Activated naive CD8-positive, alpha-beta T cell treated with anti-CD3 and anti-CD28 coated beads, Interleukin-2, amount 10 ng/mL, durations not matched to agents 7 days and 5 days (primary cell): ENCODE measurements around the gene ATG10. TPM values are rescaled to one million over a fixed set of nuclear protein-coding genes. Genes with fewer than 3 reads are reported as not detected.

Experiments
- ATAC-seq: fragments of 150-1000 bp; cut with Tn5 transposase; one replicate; pipeline ENCODE4 v1.10.0; 2021; ENCODE audit warnings: low read depth, moderate library complexity
- POLR2A ChIA-PET: fragments of 350-600 bp; sonication (Branson Sonifier 250); formaldehyde crosslinking; loops from one replicate; lab custom pipeline; 2021; ENCODE audit warnings: antibody characterized with exemption; lab: Charles Lee
- DNase-seq: peaks from one replicate; pipeline ENCODE4 v3.0.0; 2021
- H3K27ac Mint-ChIP-seq: one replicate; pipeline ENCODE4 v1.8.0; 2022; ENCODE audit warnings: mild to moderate bottlenecking, mixed read lengths
- H3K27me3 Mint-ChIP-seq: one replicate; pipeline ENCODE4 v1.8.0; 2022; ENCODE audit warnings: mild to moderate bottlenecking, moderate library complexity, mixed read lengths
- H3K36me3 Mint-ChIP-seq: one replicate; pipeline ENCODE4 v1.8.0; 2021; ENCODE audit warnings: mild to moderate bottlenecking, mixed read lengths
- H3K4me1 Mint-ChIP-seq: one replicate; pipeline ENCODE4 v1.8.0; 2021; ENCODE audit warnings: mixed read lengths
- H3K4me3 Mint-ChIP-seq: one replicate; pipeline ENCODE4 v1.8.0; 2022; ENCODE audit warnings: mild to moderate bottlenecking, moderate library complexity, mixed read lengths
- H3K9me3 Mint-ChIP-seq: one replicate; pipeline ENCODE4 v1.8.0; 2021; ENCODE audit warnings: mixed read lengths
- total RNA-seq, 2 experiments: library from RNA; stranded (reverse); gene quantifications; one replicate each; pipeline ENCODE4 v1.2.3, GENCODE V29; 2021

Gene ATG10
- total RNA-seq, 2 experiments from 2014 or later = 11.5 to 12.4 TPM

DNA sequence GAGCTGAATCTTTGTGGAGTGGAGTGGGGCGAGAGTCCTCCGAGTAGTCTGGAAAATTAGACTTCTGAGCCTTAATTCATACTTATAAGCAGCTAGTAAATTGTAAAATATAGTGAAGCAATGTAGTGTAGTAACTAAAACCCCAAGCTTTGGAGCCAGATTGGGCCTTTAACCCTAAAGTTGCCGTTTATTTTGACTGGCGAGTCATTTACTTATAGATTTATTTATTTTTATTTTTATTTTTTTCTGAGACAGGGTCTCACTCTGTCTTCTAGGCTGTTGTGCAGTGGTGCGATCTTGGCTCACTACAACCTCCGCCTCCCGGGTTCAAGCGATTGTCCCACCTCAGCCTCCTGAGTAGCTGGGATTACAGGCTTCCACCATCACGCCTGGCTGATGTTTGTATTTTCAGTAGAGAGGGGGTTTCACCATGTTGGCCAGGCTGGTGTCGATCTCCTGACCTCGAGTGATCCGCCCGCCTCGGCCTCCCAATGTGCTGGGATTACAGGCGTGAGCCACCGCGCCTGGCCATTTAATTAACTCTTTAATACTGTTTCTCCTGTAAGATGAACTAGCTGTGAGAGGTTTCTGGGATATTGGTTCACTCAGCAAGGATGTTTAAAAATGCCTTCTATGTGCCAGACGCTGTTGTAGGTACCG lies 307.0 kb downstream of the ATG10 start:
- ATAC-seq = no peak
- Mint-ChIP-seq H3K4me3 (peak overlapping the region; percentile 88), H3K4me1 (peaks cover 31% of the 10 kb centered on the region), H3K27me3 (no peaks in the 10 kb centered on the region), H3K9me3 (no peaks in the 10 kb centered on the region), H3K36me3 (peaks cover 21% of the 10 kb centered on the region), H3K27ac (peak overlapping the region; percentile 96)
- POLR2A ChIA-PET = interaction anchor here (0.7 to 2.5 kb wide), 10 partner anchors 9 to 977 kb away, joined by 3 to 13 read pairs (median 4); partner anchors contain the start of genes ATG10, SSBP2 and XRCC4
- DNase-seq = no peak

GRCh38 chr5:82283893-82284292 lies 312.1 kb downstream of the ATG10 start:
- peaks cover 3% of the 10 kb centered on the region for H3K36me3 Mint-ChIP-seq
- DNase-seq = no peak
- POLR2A ChIA-PET = no interaction called here

GRCh38 chr5:82285206-82285605 lies 313.4 kb downstream of the ATG10 start:
- Mint-ChIP-seq H3K9me3 (no peaks in the 10 kb centered on the region), H3K27me3 (no peaks in the 10 kb centered on the region), H3K27ac (no peak overlapping the region), H3K4me1 (peaks cover 10% of the 10 kb centered on the region), H3K4me3 (no peak overlapping the region), H3K36me3 (no peaks in the 10 kb centered on the region)
- POLR2A ChIA-PET = no interaction called here
- DNase-seq (no peak), ATAC-seq (no peak)

More at GRCh38 chr5:82283893-82284292, 312.1 kb downstream of the ATG10 start:
- no peaks in the 10 kb centered on the region for H3K9me3 Mint-ChIP-seq
- no peak overlapping the region for H3K4me3 Mint-ChIP-seq
- ATAC-seq = no peak
- no peak overlapping the region for H3K27ac Mint-ChIP-seq
- H3K27me3 Mint-ChIP-seq = no peaks in the 10 kb centered on the region
- H3K4me1 Mint-ChIP-seq = peaks cover 21% of the 10 kb centered on the region

DNA sequence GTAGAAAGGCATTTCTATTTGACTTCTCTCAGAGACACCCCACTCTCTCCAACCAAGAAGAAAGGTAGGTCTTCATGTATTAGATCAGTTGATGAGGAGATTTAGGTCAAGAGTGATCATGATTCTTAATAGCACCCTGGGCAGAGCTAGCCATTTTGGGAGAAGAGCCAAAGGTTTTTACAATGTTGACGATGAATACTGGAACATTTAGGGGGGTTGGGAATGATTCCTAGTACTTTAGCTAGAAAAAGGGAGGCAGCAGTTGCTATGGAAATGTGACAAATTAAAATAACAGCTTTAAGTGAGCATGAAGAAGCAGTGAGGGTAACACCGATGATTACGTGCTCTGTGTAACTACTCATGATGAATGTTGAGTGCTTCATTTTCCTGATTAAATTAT lies 315.8 kb downstream of the ATG10 start:
- Mint-ChIP-seq H3K9me3 (no peaks in the 10 kb centered on the region), H3K4me1 (peaks cover 3% of the 10 kb centered on the region), H3K36me3 (no peaks in the 10 kb centered on the region), H3K27me3 (no peaks in the 10 kb centered on the region), H3K4me3 (no peak overlapping the region), H3K27ac (no peak overlapping the region)
- POLR2A ChIA-PET = interaction anchor here (0.7 to 1.6 kb wide), 2 partner anchors 9 to 58 kb away, joined by 3 read pairs; partner anchors contain the start of gene RPS23
- no peak for ATAC-seq
- no peak for DNase-seq

DNA sequence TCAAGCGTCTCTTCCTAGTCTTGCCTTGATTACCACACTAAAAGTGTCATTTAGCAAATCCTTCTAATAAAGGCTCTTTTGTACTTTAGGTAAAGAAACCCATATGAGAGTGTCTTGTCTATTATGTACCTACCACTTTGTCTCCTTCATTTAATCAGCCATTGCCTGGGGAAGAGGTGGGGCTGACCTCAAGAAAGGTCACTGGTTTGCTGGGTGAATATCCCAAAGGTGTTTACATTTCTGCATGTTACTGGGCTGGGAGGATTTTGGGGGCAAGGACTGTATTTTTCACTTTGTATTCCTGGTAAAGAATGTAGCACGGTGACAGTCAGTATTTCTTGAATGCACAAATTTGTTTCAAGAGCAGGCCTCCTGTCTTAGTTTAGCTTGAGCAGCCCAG lies 318.2 kb downstream of the ATG10 start:
- no peaks in the 10 kb centered on the region for H3K36me3 Mint-ChIP-seq

GRCh38 chr5:82290908-82291307 lies 319.1 kb downstream of the ATG10 start:
- no peaks in the 10 kb centered on the region for H3K9me3 Mint-ChIP-seq
- POLR2A ChIA-PET = no interaction called here

More for the DNA sequence above, 318.2 kb downstream of the ATG10 start:
- no peaks in the 10 kb centered on the region for H3K9me3 Mint-ChIP-seq
- H3K4me1 Mint-ChIP-seq = peaks cover 2% of the 10 kb centered on the region
- H3K27ac Mint-ChIP-seq = no peak overlapping the region
- H3K4me3 Mint-ChIP-seq = no peak overlapping the region
- POLR2A ChIA-PET = no interaction called here
- DNase-seq (no peak), ATAC-seq (no peak)
- H3K27me3 Mint-ChIP-seq = no peaks in the 10 kb centered on the region

GRCh38 chr5:82291420-82291819 lies 319.6 kb downstream of the ATG10 start:
- ATAC-seq (no peak), DNase-seq (no peak)
- H3K36me3 Mint-ChIP-seq = no peaks in the 10 kb centered on the region
- H3K27me3 Mint-ChIP-seq = no peaks in the 10 kb centered on the region
- no peaks in the 10 kb centered on the region for H3K9me3 Mint-ChIP-seq
- POLR2A ChIA-PET = no interaction called here
- no peak overlapping the region for H3K4me3 Mint-ChIP-seq
- H3K4me1 Mint-ChIP-seq = no peaks in the 10 kb centered on the region
- no peak overlapping the region for H3K27ac Mint-ChIP-seq

More at GRCh38 chr5:82290908-82291307, 319.1 kb downstream of the ATG10 start:
- ATAC-seq (no peak), DNase-seq (no peak)
- H3K36me3 Mint-ChIP-seq = no peaks in the 10 kb centered on the region
- H3K27me3 Mint-ChIP-seq = no peaks in the 10 kb centered on the region
- no peak overlapping the region for H3K4me3 Mint-ChIP-seq
- H3K27ac Mint-ChIP-seq = no peak overlapping the region
- no peaks in the 10 kb centered on the region for H3K4me1 Mint-ChIP-seq

DNA sequence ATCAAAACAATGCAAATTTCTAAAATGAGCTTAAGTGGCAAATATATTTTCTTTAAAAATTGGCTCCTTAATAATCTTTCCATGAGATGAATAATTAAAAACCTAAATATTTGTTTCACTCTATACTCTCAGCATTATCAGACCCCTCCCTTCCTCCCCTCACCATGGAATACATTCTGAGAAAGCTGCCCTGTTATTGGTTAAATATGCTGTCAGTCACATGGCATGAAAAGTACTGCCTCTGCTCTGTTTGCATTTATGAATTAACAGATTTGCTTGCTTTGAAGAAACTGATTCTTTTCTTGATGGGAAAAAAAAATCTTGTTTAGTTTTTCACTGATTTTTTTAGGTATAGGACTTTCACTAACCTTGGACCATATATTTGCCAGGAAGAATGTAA lies 323.3 kb downstream of the ATG10 start:
- Mint-ChIP-seq H3K9me3 (no peaks in the 10 kb centered on the region), H3K27ac (no peak overlapping the region), H3K27me3 (no peaks in the 10 kb centered on the region), H3K4me3 (no peak overlapping the region), H3K36me3 (peaks cover 2% of the 10 kb centered on the region), H3K4me1 (no peaks in the 10 kb centered on the region)
- POLR2A ChIA-PET = interaction anchor here (1.2 kb wide), 1 partner anchor 9 kb away, joined by 3 read pairs; no protein-coding TSS in a partner anchor
- ATAC-seq (no peak), DNase-seq (no peak)

GRCh38 chr5:82295959-82296531 lies 324.2 kb downstream of the ATG10 start:
- POLR2A ChIA-PET = no interaction called here
- Mint-ChIP-seq H3K4me3 (no peak overlapping the region), H3K9me3 (no peaks in the 10 kb centered on the region), H3K4me1 (no peaks in the 10 kb centered on the region), H3K27me3 (no peaks in the 10 kb centered on the region), H3K27ac (no peak overlapping the region), H3K36me3 (peaks cover 2% of the 10 kb centered on the region)
- ATAC-seq (no peak), DNase-seq (no peak)

DNA sequence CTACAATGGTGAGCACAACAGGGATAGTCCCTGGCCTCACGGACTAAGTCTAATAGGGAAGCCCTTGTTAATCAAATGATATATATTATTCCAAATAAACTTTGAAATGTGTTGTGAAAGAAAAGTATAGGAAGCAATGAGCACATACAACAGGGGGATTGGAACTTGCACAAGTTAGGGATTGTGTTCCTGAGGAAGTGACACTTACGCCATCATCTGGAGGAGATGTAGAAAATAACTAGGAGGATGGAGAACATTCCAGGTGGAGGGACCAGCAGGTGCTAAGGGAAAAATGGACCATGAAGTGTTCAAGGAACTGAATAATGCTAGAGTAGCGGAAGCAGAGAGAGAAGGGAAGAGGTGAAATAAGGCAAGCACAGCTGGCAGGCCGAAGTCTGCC lies 325.1 kb downstream of the ATG10 start:
- H3K4me3 Mint-ChIP-seq = no peak overlapping the region
- POLR2A ChIA-PET = no interaction called here
- no peaks in the 10 kb centered on the region for H3K4me1 Mint-ChIP-seq
- ATAC-seq (no peak), DNase-seq (no peak)
- H3K27me3 Mint-ChIP-seq = no peaks in the 10 kb centered on the region
- H3K27ac Mint-ChIP-seq = no peak overlapping the region
- H3K9me3 Mint-ChIP-seq = no peaks in the 10 kb centered on the region
- H3K36me3 Mint-ChIP-seq = peaks cover 2% of the 10 kb centered on the region

GRCh38 chr5:82297711-82298110 lies 325.9 kb downstream of the ATG10 start:
- no peak for DNase-seq
- Mint-ChIP-seq H3K9me3 (no peaks in the 10 kb centered on the region), H3K27ac (no peak overlapping the region), H3K27me3 (no peaks in the 10 kb centered on the region), H3K36me3 (peaks cover 2% of the 10 kb centered on the region), H3K4me3 (no peak overlapping the region), H3K4me1 (no peaks in the 10 kb centered on the region)
- POLR2A ChIA-PET = no interaction called here
- no peak for ATAC-seq

GRCh38 chr5:82298668-82299067 lies 326.8 kb downstream of the ATG10 start:
- Mint-ChIP-seq H3K4me1 (no peaks in the 10 kb centered on the region), H3K27ac (no peak overlapping the region), H3K4me3 (no peak overlapping the region), H3K27me3 (no peaks in the 10 kb centered on the region), H3K9me3 (no peaks in the 10 kb centered on the region), H3K36me3 (peaks cover 2% of the 10 kb centered on the region)
- DNase-seq (no peak), ATAC-seq (no peak)
- POLR2A ChIA-PET = no interaction called here

- H3K27me3 Mint-ChIP-seq = no peaks in the 10 kb centered on the region
- no peak overlapping the region for H3K27ac Mint-ChIP-seq
- no peak for ATAC-seq
- peaks cover 2% of the 10 kb centered on the region for H3K36me3 Mint-ChIP-seq
- DNase-seq = no peak
- POLR2A ChIA-PET = no interaction called here
- no peaks in the 10 kb centered on the region for H3K4me1 Mint-ChIP-seq
- no peaks in the 10 kb centered on the region for H3K9me3 Mint-ChIP-seq
- no peak overlapping the region for H3K4me3 Mint-ChIP-seq
Observed at GRCh38 chr5:82301190-82301589, 329.4 kb downstream of the ATG10 start.
